DND-41 (cell line): ENCODE results near the gene HTR3D.

ENCODE experiments used
- CTCF ChIP-seq: IDR thresholded peaks from 2 replicates; pipeline ENCODE4 v1.5.1; 2012; ENCODE audit warnings: borderline replicate concordance, low read length, moderate library complexity, mild to moderate bottlenecking; ENCODE audit not compliant: poor library complexity, severe bottlenecking; ENCODE audit errors: extremely low read depth
- EZH2 ChIP-seq: IDR thresholded peaks from 3 replicates; pipeline ENCODE4 v1.6.1; 2012; ENCODE audit warnings: borderline replicate concordance, low read depth, mild to moderate bottlenecking, moderate library complexity, low read length, inconsistent platforms; ENCODE audit not compliant: severe bottlenecking

DNA sequence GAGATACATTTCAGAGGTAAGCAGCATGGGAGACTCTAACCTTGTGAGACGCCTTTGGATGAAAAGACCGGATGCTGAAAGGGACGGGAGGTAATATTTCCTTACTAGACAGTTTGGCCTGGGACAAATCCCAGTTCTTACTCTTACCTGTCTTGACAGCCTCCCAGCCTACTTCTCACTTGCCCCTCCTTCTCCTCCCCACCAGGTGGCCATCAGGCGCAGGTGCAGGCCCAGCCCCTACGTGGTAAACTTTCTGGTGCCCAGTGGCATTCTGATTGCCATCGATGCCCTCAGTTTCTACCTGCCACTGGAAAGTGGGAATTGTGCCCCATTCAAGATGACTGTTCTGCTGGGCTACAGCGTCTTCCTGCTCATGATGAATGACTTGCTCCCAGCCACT, 6.3 kb downstream of the HTR3D start:
- TF ChIP-seq EZH2 (no peak), CTCF (no peak)
